ENCODE results near the gene NECAP2. TPM values are rescaled to one million over a fixed set of nuclear protein-coding genes. Genes with fewer than 3 reads are reported as not detected.

The NECAP2 gene, protein sequence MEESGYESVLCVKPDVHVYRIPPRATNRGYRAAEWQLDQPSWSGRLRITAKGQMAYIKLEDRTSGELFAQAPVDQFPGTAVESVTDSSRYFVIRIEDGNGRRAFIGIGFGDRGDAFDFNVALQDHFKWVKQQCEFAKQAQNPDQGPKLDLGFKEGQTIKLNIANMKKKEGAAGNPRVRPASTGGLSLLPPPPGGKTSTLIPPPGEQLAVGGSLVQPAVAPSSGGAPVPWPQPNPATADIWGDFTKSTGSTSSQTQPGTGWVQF
- 100 to 1,000 TPM; 103 to 152 (median 134) TPM for polyA plus RNA-seq (ENCODE audit: low read depth in 6 of 6)

DNA sequence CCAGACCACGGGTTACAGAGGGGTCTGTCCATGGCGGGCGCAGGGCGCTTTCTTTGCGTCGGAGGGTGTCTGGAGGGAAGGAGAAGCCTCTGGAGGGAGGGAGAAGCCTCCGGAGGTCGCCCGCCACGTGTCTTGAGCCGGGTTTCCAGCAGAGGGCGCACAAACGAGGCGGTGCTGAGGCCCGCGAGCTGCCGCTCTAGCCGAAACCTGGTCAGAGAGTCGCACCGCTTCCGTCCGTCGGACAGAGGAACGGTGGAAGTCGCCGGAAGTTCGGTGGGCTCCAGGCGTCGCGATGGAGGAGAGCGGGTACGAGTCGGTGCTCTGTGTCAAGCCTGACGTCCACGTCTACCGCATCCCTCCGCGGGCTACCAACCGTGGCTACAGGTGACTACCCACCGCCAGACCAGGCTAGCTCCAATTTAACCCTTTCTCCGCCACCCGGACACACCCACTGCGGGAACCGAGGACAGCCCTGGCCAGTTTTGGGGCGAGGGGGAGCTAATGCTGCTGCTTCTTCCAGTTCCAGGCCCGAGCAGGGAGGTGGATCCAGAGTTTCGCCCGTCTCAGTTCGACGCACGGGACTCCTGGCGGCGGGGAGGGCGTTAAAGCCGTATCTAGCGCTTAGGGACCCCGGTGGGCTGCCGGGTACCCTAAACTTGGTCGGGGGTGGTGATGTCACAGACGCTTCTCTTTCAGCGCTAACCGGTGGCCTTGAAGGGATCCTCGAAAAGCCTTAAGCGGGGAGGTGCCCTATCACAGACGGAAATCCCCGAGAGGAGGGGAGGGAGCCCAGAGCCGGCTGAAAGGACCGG is at the start of gene NECAP2:
Gene NECAP2 (plus strand): TSS at position 255 of the 812 bp plus-strand sequence. CDS start 38 bp downstream, at position 293.
- Mint-ChIP-seq H3K4me1 (peaks cover 21 to 41% (median 35%) of the 10 kb centered on the region in 3 donors), H3K9me3 (no peaks in the 10 kb centered on the region), H3K4me3 (peak within 1 kb of the TSS; percentile 88 to 99 (median 94)), H3K36me3 (peaks cover 7 to 8% of the 10 kb centered on the region in 2 donors), H3K27me3 (no peaks in the 10 kb centered on the region), H3K27ac (peak within 1 kb of the TSS; percentile 95 to 98 (median 97))
- peak; percentile 87 for ATAC-seq (ENCODE audit: low read depth in 2 of 2)
- DNase-seq, result peak; percentile 89

DNA sequence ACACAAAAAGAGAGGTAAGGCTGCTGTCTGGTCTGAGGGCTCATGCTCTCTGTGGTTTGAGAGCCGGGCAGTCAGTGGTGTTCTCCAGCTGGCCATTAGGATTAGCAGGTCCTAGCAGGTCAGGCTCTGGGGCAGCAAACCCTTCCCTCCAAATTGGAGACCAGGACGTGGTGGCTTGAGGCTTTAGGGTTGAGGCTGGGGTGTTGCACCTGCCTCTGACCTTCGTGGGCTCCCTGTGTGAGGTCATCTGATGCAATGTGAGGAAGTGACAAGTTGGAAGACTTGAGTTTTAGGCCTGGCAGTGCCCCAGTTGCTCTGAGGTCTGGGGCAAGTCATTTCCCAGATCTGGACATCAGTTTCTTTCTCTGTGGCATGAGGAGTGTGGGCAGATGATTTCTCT is 49.1 kb upstream of the NECAP2 start:
- Mint-ChIP-seq H3K36me3 (peaks cover 0 to 8% of the 10 kb centered on the region in 2 donors), H3K4me1 (peaks cover 45 to 62% (median 51%) of the 10 kb centered on the region in 3 donors), H3K27me3 (no peaks in the 10 kb centered on the region), H3K4me3 (no peak overlapping the region), H3K27ac (peak overlapping the region in 1 of 6 donors; percentile 53), H3K9me3 (no peaks in the 10 kb centered on the region)
- ATAC-seq (ENCODE audit: low read depth in 2 of 2), result no peak
- DNase-seq, result no peak

DNA sequence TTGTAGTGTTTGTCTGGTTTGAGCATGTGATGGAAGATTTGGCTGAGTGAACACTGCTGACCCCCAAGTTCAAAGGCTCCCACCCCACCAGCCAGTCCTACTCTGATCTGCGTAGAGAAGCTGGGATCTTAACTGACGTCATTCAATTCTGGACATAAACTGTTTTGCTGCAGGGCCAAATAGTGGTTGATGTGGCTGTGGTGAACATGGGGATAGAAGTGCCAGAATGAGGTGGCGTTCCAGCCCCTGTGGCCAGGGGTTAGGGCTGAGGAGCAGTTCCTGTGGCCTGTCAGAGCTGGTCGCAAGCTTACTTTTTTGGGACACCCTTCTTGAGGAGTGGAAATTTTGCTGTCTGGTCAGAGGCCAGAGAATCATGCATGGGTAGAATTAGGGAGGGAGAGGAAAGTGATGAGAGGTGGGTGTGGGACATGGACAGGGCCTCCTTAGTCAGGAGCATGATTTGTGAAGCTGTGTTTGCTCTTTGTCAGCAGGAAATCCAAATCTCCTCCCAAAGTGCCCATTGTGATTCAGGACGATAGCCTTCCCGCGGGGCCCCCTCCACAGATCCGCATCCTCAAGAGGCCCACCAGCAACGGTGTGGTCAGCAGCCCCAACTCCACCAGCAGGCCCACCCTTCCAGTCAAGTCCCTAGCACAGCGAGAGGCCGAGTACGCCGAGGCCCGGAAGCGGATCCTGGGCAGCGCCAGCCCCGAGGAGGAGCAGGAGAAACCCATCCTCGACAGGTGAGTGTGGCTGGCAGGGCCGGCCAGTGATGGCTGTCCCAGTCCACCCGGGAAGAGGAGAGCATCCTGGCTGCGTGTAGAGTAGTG is 47.6 kb upstream of the NECAP2 start:
- Mint-ChIP-seq H3K4me3 (peak overlapping the region in 2 of 8 donors; percentile 40 to 64), H3K9me3 (no peaks in the 10 kb centered on the region), H3K4me1 (peaks cover 31 to 48% (median 39%) of the 10 kb centered on the region in 3 donors), H3K27me3 (no peaks in the 10 kb centered on the region), H3K27ac (peak overlapping the region in 4 of 6 donors; percentile 36 to 78 (median 63)), H3K36me3 (peaks cover 0 to 8% of the 10 kb centered on the region in 2 donors)
- DNase-seq (no peak), ATAC-seq (ENCODE audit: low read depth in 2 of 2) (no peak)

DNA sequence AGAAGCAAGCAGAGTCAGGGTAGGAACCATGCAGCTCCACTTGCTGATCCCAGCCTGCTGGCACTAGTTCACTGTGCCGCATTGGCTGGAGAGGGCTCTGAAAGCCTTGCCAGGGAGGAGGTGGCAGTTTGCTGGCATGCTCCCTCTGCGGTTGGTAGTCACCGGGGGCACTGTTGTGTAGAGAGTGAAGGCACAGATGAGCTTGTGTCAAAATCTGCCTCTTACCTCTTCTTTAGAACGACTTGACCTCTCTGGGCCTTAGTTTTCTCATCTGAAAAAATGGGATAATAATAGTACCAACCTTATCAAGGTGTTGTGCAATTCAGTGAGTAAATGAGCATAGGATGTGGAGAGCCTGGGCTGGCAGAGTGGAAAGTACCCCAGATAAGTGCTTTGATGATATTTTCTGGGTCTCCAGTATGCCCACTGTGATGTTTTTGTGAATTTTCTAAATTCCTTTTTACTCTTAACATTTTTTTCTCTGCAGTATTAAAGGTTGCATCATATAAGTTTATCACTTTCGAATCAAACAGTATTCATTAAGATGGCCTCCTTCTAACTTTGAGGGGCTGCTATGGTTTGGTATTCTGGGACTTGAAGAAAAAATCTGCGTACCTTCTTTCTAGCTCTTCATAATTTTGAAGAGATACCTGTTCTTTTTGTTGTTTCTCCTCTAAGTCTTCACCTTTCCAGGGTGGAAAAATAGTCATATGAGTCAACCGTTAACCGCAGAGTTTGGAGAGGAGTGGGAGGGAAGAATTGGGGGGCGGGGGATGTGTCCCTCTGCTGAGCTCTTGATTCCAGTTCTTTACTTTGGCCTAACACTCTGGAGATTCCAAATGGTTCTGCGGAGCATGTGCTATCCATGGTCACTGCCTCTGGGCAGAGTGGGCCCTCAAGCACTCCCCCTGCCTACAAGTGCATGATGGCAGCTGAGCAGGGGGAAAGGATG is 46.7 kb upstream of the NECAP2 start:
- ATAC-seq (ENCODE audit: low read depth in 2 of 2) (no peak), DNase-seq (no peak)
- Mint-ChIP-seq H3K4me1 (peaks cover 28 to 43% (median 39%) of the 10 kb centered on the region in 3 donors), H3K27ac (peak overlapping the region in 4 of 6 donors; percentile 19 to 74 (median 34)), H3K9me3 (no peaks in the 10 kb centered on the region), H3K4me3 (peak overlapping the region in 1 of 8 donors; percentile 2), H3K36me3 (peaks cover 0 to 8% of the 10 kb centered on the region in 2 donors), H3K27me3 (no peaks in the 10 kb centered on the region)

DNA sequence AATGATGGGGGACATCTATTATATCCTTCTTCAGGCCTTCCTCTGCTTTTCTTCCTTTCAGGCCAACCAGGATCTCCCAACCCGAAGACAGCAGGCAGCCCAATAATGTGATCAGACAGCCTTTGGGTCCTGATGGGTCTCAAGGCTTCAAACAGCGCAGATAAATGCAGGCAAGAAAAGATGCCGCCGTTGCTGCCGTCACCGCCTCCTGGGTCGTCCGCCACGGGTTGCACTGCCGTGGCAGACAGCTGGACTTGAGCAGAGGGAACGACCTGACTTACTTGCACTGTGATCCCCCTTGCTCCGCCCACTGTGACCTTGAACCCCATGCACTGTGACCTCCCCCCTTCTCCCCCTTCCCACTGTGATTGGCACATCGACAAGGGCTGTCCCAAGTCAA is 45.5 kb upstream of the NECAP2 start:
- H3K4me3 Mint-ChIP-seq, result peak overlapping the region in 1 of 8 donors; percentile 60
- no peak overlapping the region for H3K27ac Mint-ChIP-seq
- ATAC-seq (ENCODE audit: low read depth in 2 of 2) (no peak), DNase-seq (no peak)
- H3K36me3 Mint-ChIP-seq, result peaks cover 0 to 8% of the 10 kb centered on the region in 2 donors
- no peaks in the 10 kb centered on the region for H3K9me3 Mint-ChIP-seq
- H3K4me1 Mint-ChIP-seq, result peaks cover 26 to 40% (median 31%) of the 10 kb centered on the region in 3 donors
- no peaks in the 10 kb centered on the region for H3K27me3 Mint-ChIP-seq

DNA sequence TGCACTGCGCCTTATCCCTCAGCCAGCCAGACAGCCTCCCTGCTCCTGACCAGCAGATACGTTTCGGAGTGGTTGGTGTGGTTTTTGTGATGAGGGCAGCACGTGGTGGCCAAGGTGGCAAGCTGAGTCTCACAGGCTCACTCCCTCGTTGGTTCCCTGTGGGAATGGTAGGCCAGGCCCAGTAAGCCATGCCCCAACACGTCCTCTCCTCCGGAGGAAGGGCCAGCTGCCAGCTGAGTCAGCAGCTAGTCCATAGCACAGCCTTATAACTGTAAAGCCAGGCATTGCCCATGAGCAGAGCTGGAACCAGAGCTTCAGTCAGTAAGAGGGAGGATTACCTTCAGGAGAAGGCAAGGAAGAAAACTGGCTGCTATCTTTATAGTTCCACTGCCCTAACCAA is 43.9 kb upstream of the NECAP2 start:
- no peak for DNase-seq
- ATAC-seq (ENCODE audit: low read depth in 2 of 2), result no peak
- Mint-ChIP-seq H3K36me3 (peaks cover 0 to 8% of the 10 kb centered on the region in 2 donors), H3K4me1 (peaks cover 15 to 24% (median 17%) of the 10 kb centered on the region in 3 donors), H3K27me3 (no peaks in the 10 kb centered on the region), H3K9me3 (no peaks in the 10 kb centered on the region), H3K27ac (peak overlapping the region in 3 of 6 donors; percentile 61 to 92 (median 77)), H3K4me3 (no peak overlapping the region)

DNA sequence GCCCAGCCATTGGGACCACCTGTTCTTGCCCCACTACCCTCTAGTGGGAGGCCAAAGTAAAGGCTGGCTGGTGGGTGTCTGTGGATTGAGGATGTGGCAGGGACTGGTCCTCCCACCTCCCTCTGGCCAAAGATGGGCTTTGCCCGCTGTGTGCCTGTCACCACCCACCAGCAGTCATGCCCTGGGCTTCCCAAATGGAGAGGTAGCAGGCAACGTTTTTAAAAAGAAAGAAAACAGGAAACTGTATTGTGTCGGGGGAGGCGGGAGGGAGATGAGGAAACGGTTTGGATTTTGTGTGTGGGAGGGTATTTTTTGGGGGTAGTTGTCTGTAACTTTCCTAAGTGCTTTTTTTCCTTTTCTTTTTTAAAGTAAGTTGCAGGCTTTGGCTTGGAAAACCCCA is 43.4 kb upstream of the NECAP2 start:
- Mint-ChIP-seq H3K4me3 (no peak overlapping the region), H3K36me3 (peaks cover 0 to 8% of the 10 kb centered on the region in 2 donors)
- ATAC-seq (ENCODE audit: low read depth in 2 of 2), result no peak

DNA sequence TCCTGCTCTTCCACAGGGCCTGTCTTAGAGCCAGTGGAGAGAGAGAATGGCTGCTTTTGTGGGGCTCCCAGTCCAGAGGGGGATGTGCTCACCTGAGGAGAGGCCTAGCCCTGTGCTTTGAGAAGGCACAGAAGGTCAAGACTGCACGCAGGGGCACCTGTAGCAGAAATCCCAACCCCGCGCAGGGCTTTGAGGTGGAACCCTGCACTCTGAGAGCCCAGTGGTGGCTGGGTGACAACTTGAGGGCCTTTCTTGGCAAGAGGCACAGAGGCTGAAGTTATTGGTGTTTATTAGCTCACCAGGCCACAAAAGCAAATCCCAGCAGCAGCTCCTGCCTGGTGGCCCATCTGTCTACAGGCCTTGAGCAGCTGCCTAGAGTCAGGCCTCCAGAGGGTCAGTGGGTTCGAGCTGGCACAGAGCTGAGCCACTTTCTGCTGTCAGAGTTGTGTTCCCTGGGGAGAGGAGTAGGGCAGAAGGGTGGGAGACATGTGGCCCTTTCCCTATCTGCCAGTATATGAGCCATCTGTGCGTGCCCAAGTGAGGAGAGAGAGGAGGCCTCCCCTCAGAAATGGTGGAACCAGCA is 42.1 kb upstream of the NECAP2 start:
- Mint-ChIP-seq H3K4me3 (no peak overlapping the region), H3K4me1 (peaks cover 0 to 5% (median 4%) of the 10 kb centered on the region in 3 donors), H3K27me3 (no peaks in the 10 kb centered on the region), H3K9me3 (no peaks in the 10 kb centered on the region), H3K36me3 (no peaks in the 10 kb centered on the region), H3K27ac (peak overlapping the region in 5 of 6 donors; percentile 15 to 74 (median 70))
- no peak for DNase-seq
- ATAC-seq (ENCODE audit: low read depth in 2 of 2), result no peak

More for the DNA sequence above, 43.4 kb upstream of the NECAP2 start:
- Mint-ChIP-seq H3K27ac (peak overlapping the region in 2 of 6 donors; percentile 61 to 77), H3K9me3 (no peaks in the 10 kb centered on the region), H3K27me3 (no peaks in the 10 kb centered on the region), H3K4me1 (peaks cover 11 to 19% (median 17%) of the 10 kb centered on the region in 3 donors)
- no peak for DNase-seq

DNA sequence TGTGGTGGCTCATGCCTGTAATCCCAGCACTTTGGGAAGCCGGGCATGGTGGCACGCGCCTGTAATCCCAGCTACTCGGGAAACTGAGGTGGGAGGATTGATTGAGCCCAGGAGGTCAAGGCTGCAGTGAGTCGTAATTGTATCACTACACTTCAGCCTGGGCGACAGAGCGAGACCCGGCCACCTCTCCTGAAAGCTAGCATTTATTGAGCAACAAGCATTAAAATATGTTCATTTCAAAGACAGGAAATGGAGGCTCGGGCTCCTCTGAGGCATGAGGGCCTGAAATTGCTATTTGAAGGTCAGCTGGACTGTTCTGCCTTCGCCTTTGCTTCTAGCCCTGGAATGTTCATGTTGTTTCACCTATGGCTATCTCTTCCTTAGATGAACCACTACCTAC is 37.8 kb upstream of the NECAP2 start:
- H3K9me3 Mint-ChIP-seq, result peaks cover 0 to 2% (median 0%) of the 10 kb centered on the region in 7 donors
- H3K4me1 Mint-ChIP-seq, result peaks cover 0 to 5% (median 4%) of the 10 kb centered on the region in 3 donors
- ATAC-seq (ENCODE audit: low read depth in 2 of 2), result no peak
- no peak for DNase-seq
- no peak overlapping the region for H3K4me3 Mint-ChIP-seq
- H3K27ac Mint-ChIP-seq, result no peak overlapping the region
- no peaks in the 10 kb centered on the region for H3K36me3 Mint-ChIP-seq
- no peaks in the 10 kb centered on the region for H3K27me3 Mint-ChIP-seq

DNA sequence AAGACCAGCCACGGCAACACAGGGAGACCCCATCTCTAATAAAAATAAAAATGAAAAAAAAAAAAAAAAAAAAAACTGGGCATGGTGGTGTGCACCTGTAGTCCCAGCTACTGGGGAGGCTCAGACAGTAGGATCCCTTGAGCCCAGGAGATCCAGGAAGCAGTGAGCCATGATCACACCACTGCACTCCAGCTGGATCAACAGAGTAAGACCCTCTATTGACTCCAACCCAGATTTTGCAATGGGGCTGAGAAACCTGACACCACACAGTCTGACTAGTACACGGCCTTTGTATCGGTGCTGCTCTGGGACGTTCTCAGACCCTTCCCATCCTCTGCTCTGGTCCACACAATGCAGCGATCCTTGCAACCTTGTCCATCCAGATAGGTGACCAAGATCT is 35.1 kb upstream of the NECAP2 start:
- peaks cover 0 to 6% (median 0%) of the 10 kb centered on the region in 3 donors for H3K27me3 Mint-ChIP-seq
- H3K4me1 Mint-ChIP-seq, result peaks cover 0 to 4% (median 3%) of the 10 kb centered on the region in 3 donors
- H3K9me3 Mint-ChIP-seq, result peaks cover 0 to 2% (median 0%) of the 10 kb centered on the region in 7 donors
- no peak for ATAC-seq (ENCODE audit: low read depth in 2 of 2)
- H3K4me3 Mint-ChIP-seq, result no peak overlapping the region
- H3K27ac Mint-ChIP-seq, result peak overlapping the region in 1 of 6 donors; percentile 69
- DNase-seq, result no peak
- no peaks in the 10 kb centered on the region for H3K36me3 Mint-ChIP-seq

DNA sequence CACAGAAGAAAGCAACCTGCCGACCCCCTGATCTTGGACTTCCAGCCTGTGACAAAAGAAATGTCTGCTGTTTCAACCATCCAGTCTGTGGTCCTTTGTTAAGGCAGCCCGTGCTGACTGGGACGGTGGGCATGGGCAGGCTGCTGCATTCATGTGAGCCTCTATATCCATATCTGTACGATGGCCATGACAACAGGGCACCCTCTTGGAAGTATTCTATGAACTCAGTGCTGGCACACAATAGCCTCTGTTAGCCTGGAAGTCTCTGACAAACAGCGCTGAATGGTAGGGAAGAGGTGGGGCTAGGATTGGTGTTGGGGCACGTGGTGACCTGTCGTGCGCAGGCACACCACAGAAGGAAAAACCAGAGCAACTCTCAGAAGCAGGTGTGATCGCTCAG is 33.7 kb upstream of the NECAP2 start:
- Mint-ChIP-seq H3K4me1 (peaks cover 0 to 3% (median under 1%) of the 10 kb centered on the region in 3 donors), H3K9me3 (peaks cover 0 to 2% (median 0%) of the 10 kb centered on the region in 7 donors), H3K27ac (peak overlapping the region in 1 of 6 donors; percentile 57), H3K27me3 (peaks cover 0 to 12% (median 0%) of the 10 kb centered on the region in 3 donors), H3K4me3 (peak overlapping the region in 1 of 8 donors; percentile 35), H3K36me3 (no peaks in the 10 kb centered on the region)
- DNase-seq (no peak), ATAC-seq (ENCODE audit: low read depth in 2 of 2) (no peak)

Measured in naive B cell (primary cell).